Cerebellar cortex (tissue), 1 donor: Measurements from ENCODE around the gene CD163L1.
"Not testable (repeated sequence)": the region's sequence is repeated elsewhere in the genome, so short reads cannot be mapped to it uniquely, and the experiment has no call there.

Experiments
- DNase-seq: peaks from one replicate; pipeline ENCODE4 v3.0.0-alpha.2; 2015; ENCODE audit warnings: low spot score

The CD163L1 gene

DNA sequence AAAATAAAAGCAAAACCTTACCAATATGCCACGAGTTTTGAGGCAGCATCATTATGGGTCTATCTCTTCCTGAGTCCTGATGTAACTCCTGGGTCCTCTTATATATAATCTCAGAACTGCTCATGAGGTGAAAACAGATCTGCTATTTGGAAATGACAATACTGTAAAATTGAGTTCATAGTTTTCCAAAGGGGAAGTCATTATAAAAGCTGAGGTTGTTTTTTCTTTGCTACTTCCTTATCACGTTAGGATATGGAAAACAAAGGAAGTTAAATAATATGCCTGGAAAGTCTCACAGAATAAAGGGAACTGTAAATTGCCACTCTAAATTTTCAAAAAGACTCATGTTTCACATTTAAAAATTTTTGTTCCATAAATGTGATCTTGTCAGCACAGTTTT is at the start of gene CD163L1:
TSS of gene CD163L1 (minus strand) at position 78 of the 400 bp plus-strand sequence. CDS start at position 52, 26 bp downstream.
- no peak for DNase-seq

DNA sequence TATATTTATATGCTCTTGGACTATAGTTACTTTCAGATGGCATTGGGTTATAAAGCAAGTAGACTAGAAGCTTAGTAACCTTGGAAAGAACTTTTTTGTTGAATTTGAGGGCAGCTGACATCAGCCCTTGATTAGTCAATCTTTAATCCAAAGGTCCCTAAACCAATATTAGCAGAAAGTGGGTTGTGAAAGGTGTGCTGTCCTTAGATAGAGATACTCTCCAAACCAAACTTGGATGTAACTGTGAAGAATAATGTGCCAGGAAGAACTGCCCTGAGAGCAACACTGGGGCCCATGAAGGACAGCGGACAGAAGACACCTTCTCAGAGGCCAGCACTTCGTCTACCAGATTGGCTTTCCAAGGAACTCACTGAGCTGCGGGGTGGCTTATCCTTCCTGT is 49.1 kb upstream of the CD163L1 start:
- DNase-seq, result no peak

GRCh38 chr12:7486512-7486911 is 42.6 kb upstream of the CD163L1 start:
- no peak for DNase-seq

GRCh38 chr12:7485095-7485494 is 41.1 kb upstream of the CD163L1 start:
- DNase-seq, result no peak

DNA sequence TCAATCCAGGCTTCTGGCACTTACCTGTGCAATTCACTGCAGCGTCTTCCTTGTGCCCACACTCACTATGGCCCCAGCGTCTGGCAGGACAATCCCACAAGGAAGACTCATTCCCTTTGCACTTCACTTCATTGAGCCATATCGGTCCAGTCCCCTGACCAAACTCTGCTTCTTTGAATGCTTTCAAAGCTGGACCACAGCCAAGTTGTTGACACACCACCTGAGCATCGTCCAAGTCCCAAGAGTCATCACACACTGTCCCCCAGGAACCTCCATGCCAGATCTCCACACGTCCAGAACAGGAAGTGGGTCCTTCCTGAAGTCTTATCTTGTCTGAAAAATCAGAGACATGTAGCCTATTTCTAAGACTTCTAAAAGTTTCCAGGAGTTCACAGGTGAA is 39.4 kb upstream of the CD163L1 start:
- no peak for DNase-seq

GRCh38 chr12:7479771-7480170 is 35.8 kb upstream of the CD163L1 start:
- DNase-seq, result no peak

DNA sequence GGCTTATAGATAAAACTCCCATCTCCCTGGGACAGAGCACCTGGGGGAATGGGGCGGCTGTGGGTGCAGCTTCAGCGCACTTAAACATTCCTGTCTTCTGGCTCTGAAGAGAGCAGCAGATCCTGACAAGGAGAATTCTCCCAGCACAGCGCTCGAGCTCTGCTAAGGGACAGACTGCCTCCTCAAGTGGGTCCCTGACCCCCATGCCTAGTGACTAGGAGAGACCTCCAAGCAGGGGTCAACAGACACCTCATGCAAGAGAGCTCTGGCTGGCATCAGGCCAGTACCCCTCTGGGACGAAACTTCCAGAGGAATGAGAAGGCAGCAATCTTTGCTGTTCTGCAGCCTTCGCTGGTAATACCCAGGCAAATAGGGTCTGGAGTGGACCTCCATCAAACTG is 28.1 kb upstream of the CD163L1 start:
- no peak for DNase-seq

DNA sequence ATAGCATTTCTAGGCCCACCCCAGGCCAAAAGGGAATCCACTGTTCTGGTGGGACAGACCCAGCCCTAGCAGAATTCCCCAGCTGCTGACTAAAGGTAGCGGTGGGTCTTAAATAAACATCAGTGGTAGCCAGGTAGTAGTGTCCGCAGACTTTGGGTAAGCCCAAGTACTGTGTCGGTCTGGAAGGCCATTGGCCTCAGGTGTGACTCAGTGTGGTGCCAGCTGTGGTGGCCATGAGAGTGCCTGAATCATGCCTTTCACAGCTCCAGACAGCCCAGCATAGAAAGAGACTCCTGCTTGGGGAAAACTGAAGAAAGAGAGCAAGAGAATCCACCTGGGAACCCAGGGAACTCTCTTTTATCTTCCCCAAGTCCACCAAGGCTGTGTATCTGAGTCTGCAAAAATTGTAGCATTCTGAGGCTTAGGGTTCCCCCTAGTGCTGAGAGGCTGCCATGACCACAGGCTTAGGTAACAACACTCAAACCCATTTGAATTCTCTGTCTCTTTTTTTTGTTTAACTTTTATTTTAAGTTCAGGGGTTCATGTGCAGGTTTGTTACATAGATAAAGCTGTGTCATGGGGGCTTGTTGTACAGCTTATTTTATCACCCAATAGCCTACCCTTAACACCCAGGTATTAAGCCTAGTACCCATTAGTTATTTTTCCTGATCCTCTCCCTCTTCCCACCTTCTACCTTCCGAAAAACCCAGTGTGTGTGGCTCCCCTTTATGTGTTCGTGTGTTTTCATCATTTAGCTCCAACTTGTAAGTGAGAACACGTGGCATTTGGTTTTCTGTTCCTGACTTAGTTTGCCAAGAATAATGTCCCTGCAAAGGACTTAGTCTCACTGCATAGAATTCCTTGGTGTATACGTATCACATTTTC is 16.7 kb upstream of the CD163L1 start:
- DNase-seq, result peak; percentile 23

DNA sequence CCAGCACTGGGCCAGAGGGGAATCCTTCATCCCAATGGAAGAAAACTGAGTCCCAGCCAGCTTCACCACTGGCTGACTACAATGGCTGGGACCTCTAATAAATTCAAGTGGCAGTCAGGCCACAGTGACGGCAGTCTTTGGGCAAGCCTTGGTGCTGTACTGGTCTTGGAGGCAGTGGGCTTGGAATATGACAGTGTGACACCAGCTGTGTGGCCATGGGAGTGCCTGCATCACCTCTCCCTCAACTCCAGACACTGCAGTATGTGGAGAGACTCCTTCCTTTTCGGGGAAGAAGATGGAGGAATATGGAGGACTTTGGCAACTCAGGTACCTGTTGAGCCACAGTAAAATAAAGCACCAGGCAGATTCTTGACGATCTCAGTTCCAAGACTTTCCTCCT is 16.0 kb upstream of the CD163L1 start:
- no peak for DNase-seq

DNA sequence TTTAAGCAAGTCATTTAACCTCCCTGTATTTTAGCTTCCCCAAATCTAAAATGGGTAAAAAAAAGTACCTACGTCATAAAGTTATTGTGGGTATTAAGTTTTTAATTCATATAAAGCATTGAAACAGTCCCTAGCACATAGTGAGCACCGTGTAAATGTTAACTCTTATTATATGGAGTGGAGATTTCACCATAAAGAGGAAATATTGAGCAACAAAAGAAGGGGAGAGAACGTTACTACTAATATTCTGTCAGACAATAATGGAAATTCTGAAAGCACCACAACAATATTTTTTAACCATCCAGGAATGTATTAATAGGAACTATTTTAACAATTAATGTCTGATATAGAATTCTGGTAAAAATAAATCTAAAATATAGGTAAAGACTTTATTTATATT is 7.8 kb upstream of the CD163L1 start:
- DNase-seq, result no peak

DNA sequence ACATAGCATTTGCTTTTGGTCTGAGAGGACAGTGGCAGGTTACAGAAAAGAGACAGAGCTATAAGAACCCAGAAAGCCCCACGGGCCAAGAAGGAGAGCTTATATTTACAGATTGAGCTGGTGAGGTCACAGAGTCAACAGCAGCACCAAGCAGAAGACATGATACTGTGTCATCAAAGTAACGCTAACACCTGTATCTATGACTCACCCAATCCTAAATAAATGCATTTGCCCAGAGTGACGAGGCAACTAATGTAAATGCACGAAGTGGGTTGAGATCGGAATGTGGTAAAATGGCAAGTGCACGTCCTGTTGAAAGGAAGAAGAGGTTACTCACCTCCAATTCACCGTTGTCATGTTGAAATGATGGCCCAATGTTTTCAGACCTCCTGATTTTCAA is 6.7 kb upstream of the CD163L1 start:
- no peak for DNase-seq

- no peak for DNase-seq
Observed at GRCh38 chr12:7448099-7448498, 4.1 kb upstream of the CD163L1 start.

GRCh38 chr12:7444537-7444936 is 584 bp upstream of the CD163L1 start:
- no peak for DNase-seq

DNA sequence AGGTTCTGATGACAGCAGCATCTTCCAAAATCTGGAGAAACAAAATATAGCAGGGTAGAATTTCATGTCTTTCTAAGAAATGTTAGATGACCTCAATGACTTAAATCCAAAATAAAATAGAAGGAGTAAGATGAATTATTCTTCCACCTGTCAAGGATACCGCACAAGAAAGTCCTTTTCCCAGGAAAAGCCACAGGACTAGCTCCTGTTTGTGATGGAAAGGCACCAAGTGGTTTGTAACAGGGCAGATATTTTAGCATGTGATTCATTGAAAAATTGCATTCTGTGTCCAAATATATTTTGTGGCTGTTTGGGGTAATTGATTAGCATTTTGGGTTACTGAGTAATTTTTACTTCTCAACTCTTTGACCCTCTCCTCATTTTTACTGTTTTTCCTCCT is 2.7 kb downstream of the CD163L1 start:
- no peak for DNase-seq

- no peak for DNase-seq
Observed at GRCh38 chr12:7439579-7440505, 4.1 kb downstream of the CD163L1 start.

DNA sequence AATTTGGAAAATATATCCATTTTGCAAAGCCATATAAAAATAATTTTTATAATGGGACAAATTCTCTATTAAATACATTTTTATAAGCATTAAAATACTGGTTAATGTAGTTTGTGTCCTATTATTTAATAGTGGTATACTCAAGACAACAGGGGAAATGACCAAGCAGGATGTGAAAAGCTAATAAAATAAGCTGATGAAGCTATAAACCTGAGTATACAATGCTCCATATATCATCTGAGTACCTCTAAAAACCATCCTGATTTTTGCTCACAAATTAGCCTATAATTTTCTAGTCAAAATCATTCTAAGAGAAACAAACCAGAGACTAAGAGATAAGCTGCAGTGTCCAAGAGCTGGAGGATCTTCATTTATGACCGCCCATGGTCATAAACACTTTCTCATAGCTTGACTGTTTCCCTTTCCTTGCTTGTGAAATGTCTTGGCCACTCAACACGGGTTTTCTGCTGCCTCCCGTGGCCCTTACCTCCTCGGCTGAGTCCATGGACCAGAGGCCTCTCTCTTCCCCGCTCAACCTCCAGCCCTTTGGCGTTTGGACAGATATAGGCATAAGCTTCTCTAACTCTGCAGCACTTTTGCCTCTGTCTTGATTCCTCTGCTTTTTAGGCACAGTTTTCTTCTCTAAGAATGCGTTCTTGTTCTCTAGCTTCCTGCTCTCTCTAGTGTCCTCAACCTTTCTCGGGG is 5.5 kb downstream of the CD163L1 start:
- DNase-seq, result not testable (repeated sequence)

DNA sequence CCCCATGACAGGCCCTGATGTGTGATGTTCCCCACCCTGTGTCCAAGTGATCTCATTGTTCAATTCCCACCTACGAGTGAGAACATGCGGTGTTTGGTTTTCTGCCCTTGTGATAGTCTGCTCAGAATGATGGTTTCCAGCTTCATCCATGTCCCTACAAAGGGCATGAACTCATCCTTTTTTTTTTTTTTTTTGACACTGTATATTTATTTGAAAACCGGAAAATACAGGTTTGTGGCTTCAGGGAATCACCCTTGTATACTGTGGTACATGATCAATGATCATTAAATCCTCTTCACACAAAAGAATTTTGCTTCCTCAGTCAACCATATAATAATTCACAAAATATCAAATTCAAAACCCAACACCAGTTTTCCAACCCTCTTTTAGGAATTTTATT is 6.5 kb downstream of the CD163L1 start:
- DNase-seq, result not testable (repeated sequence)

DNA sequence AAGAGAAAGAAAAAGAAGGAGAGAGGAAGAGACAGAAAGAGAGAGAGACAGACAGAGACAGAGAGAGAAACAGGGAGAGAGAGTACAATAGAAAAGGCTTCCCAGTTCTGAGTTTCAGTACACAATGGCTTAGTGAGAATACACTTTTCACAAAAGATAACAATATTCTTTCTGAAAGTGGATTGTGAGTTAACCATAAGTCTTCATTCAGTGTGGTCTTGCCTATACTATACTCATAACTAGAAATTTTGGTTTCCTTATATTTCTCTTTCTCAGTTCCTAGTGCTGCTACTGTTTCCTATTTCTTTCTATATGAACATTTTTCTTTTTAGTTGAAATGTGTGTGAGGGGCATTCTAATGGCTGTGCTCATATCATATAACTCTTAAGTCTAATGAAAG is 9.3 kb downstream of the CD163L1 start:
- no peak for DNase-seq

DNA sequence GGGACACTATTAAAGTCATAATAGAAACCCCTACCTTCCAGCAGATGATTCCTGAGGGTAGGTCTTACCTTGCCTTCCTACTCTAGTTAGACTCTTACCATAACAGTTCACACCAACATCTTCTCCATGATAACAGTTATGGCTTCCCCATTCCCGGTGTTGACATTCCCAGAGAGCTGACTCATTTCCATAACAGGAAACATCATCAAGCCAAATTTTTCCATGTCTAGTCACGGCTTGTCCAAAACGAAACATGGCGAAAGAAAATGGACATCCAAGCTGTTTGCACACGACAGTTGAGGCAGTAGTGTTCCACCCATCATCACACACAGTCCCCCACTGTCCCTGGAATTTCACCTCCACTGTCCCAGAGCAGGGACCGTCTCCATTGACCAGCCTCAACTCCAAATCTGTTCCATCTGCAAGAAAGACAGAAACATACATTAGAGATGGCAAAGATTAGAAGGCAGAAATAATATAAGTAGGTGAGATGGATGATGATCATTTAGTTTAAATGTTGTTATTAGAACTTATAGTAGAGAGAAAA is 10.6 kb downstream of the CD163L1 start:
- no peak for DNase-seq

GRCh38 chr12:7431993-7432685 is 11.8 kb downstream of the CD163L1 start:
- no peak for DNase-seq

DNA sequence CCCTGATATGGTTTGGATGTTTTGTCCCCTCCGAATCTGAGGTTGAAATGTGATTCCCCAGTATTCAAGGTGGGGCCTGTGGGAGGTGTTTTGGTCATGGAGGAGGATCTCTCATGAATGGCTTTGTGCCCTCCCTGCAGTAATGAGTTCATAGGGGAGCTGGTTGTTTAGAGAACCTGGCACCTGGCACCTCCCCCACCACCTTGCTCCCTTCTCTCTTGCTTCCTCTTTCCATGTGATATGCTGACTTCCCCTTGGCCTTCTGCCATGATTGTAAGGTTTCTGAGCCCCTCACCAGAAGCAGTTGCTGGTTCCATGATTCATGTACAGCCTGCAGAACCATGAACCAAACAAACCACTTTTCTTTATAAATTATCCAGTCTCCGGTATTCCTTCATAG is 32.6 kb downstream of the CD163L1 start:
- DNase-seq, result no peak
